Measurements from ENCODE around the gene B3GALT6.

B3GALT6 gene

GRCh38 chr1:1223891-1224290, 8.1 kb upstream of the B3GALT6 start (continued):
- TF ChIP-seq BCL6B (tag by site-specific recombination; IDR thresholded peaks at IDR 0.05) (no peak), ZNF404 (tag by site-specific recombination; IDR thresholded peaks at IDR 0.05) (no peak), ZNF660 (tag by site-specific recombination; IDR thresholded peaks at IDR 0.05) (no peak), ZNF211 (tag by site-specific recombination; IDR thresholded peaks at IDR 0.05; ENCODE audit: low read depth) (no peak)

DNA sequence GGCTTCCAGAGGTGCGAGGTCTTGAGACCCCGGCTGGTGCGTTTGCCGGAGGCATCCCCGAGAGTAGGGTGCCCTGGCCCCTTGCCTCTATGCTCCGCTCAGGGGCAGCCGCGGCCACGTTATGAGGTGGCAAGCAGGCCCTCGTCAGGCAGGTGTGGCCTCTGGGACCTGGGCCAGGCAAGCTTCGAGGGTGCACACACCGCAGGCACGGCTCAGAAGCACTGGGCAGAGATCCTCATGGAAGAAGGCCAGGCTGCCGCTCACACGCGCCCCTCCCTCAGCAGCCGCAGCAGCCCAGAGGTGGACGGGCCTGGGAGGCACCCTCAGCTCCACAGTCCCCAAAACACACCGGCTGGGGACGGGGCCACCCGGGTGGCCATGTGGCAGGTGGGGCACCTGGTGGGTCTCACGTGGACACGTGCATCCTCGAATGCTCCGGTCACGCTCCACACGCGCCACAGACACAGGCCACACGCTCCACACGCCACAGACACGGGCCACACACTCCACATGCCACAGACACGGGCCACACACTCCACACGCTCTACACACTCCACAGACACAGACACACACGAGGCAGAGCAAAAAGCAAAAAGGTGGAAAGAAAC, 6.7 kb upstream of the B3GALT6 start:
- Histone ChIP-seq H3K4me1 (ENCODE audit: control insufficient read depth, insufficient read depth, low read length) (no peaks in the 10 kb centered on the region), H3K36me3 (ENCODE audit: control insufficient read depth in 2 of 2, insufficient read depth in 1 of 2, low read length in 2 of 2) (peaks cover 4 to 96% of the 10 kb centered on the region in 2 experiments; a peak in 2 of 3 replicates), H3K9me3 (ENCODE audit: control insufficient read depth, insufficient read depth, low read depth, low read length) (no peaks in the 10 kb centered on the region), H3K4me3 (ENCODE audit: low read depth, low read length) (no peak overlapping the region), H3K27ac (ENCODE audit: extremely low read depth, low read depth, low read length) (no peak overlapping the region)
- no peak for TF ChIP-seq ZNF776 (tag by site-specific recombination; IDR thresholded peaks at IDR 0.05; ENCODE audit: borderline replicate concordance)
- TF ChIP-seq ZNF2 (tag by site-specific recombination; IDR thresholded peaks at IDR 0.05) = no peak
- TF ChIP-seq ZNF501 (tag by site-specific recombination; IDR thresholded peaks at IDR 0.05) = no peak
- no peak for TF ChIP-seq SETDB1 (IDR thresholded peaks at IDR 0.05; ENCODE audit: insufficient read length, low read length)
- no peak for TF ChIP-seq ZFHX2 (tag by site-specific recombination; conservative IDR thresholded peaks at IDR 0.05)
- TF ChIP-seq YY1 (tag by site-specific recombination; IDR thresholded peaks at IDR 0.05) = no peak
- TF ChIP-seq, protein P1, sequence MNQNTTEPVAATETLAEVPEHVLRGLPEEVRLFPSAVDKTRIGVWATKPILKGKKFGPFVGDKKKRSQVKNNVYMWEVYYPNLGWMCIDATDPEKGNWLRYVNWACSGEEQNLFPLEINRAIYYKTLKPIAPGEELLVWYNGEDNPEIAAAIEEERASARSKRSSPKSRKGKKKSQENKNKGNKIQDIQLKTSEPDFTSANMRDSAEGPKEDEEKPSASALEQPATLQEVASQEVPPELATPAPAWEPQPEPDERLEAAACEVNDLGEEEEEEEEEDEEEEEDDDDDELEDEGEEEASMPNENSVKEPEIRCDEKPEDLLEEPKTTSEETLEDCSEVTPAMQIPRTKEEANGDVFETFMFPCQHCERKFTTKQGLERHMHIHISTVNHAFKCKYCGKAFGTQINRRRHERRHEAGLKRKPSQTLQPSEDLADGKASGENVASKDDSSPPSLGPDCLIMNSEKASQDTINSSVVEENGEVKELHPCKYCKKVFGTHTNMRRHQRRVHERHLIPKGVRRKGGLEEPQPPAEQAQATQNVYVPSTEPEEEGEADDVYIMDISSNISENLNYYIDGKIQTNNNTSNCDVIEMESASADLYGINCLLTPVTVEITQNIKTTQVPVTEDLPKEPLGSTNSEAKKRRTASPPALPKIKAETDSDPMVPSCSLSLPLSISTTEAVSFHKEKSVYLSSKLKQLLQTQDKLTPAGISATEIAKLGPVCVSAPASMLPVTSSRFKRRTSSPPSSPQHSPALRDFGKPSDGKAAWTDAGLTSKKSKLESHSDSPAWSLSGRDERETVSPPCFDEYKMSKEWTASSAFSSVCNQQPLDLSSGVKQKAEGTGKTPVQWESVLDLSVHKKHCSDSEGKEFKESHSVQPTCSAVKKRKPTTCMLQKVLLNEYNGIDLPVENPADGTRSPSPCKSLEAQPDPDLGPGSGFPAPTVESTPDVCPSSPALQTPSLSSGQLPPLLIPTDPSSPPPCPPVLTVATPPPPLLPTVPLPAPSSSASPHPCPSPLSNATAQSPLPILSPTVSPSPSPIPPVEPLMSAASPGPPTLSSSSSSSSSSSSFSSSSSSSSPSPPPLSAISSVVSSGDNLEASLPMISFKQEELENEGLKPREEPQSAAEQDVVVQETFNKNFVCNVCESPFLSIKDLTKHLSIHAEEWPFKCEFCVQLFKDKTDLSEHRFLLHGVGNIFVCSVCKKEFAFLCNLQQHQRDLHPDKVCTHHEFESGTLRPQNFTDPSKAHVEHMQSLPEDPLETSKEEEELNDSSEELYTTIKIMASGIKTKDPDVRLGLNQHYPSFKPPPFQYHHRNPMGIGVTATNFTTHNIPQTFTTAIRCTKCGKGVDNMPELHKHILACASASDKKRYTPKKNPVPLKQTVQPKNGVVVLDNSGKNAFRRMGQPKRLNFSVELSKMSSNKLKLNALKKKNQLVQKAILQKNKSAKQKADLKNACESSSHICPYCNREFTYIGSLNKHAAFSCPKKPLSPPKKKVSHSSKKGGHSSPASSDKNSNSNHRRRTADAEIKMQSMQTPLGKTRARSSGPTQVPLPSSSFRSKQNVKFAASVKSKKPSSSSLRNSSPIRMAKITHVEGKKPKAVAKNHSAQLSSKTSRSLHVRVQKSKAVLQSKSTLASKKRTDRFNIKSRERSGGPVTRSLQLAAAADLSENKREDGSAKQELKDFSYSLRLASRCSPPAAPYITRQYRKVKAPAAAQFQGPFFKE (tag by site-specific recombination; IDR thresholded peaks at IDR 0.05; ENCODE audit: borderline replicate concordance) = no peak
- no peak for TF ChIP-seq ZBTB20 (tag by site-specific recombination; IDR thresholded peaks at IDR 0.05)
- no peak for TF ChIP-seq BCL11B (tag by site-specific recombination; IDR thresholded peaks at IDR 0.05; ENCODE audit: low read depth)
- TF ChIP-seq ZNF654 (tag by site-specific recombination; IDR thresholded peaks at IDR 0.05; ENCODE audit: low read depth) = no peak
- no peak for TF ChIP-seq ZNF426 (tag by site-specific recombination; IDR thresholded peaks at IDR 0.05)
- TF ChIP-seq ZNF768 (tag by site-specific recombination; IDR thresholded peaks at IDR 0.05) = no peak
- no peak for TF ChIP-seq ZIC2 (tag by site-specific recombination; IDR thresholded peaks at IDR 0.05)
- no peak for TF ChIP-seq ZBTB6 (tag by site-specific recombination; IDR thresholded peaks at IDR 0.05)
- TF ChIP-seq KLF9 (tag by site-specific recombination; IDR thresholded peaks at IDR 0.05; ENCODE audit: low read depth) = no peak
- TF ChIP-seq ZNF621 (tag by site-specific recombination; IDR thresholded peaks at IDR 0.05) = no peak
- TF ChIP-seq ZNF791 (tag by site-specific recombination; IDR thresholded peaks at IDR 0.05) = no peak
- ChIA-PET CTCF (interaction anchor here (1.8 kb wide), 1 partner anchor 103 kb away, joined by 5 read pairs; no protein-coding TSS in a partner anchor), POLR2A (no interaction called here)
